Common myeloid progenitor, CD34-positive (primary cell): Measurements from ENCODE around the gene ALDH1A3.

ENCODE experiments used
- CTCF ChIA-PET: fragments of 350-600 bp; sonication (Branson Sonifier 250); formaldehyde crosslinking; loops from one replicate; lab custom pipeline; 2021; ENCODE audit warnings: antibody characterized with exemption; lab: Charles Lee
- POLR2A ChIA-PET: fragments of 350-600 bp; sonication (Branson Sonifier 250); formaldehyde crosslinking; loops from one replicate; lab custom pipeline; 2021; ENCODE audit warnings: antibody characterized with exemption; lab: Charles Lee
- DNase-seq, 3 donors: peaks; one replicate each; pipeline versions ENCODE4 v3.0.0 to v3.0.0-alpha.2; 2013
- H3K27ac ChIP-seq, 2 experiments: 1 replicate in 1 of 2; 2 replicates in 1 of 2; pipeline ENCODE4 v1.7.0; 2013; ENCODE audit warnings: inconsistent platforms in 2 of 2, low read length in 2 of 2, mild to moderate bottlenecking in 2 of 2, low read depth in 1 of 2, moderate library complexity in 1 of 2; ENCODE audit not compliant: severe bottlenecking in 2 of 2, insufficient read depth in 1 of 2, poor library complexity in 1 of 2
- H3K27me3 ChIP-seq, 5 experiments: replicated peaks in 2 of 5; 1 replicate in 3 of 5; 2 replicates in 2 of 5; pipeline versions ENCODE4 v1.6.1 to v1.7.0; 2013; ENCODE audit warnings: low read length in 4 of 5, mild to moderate bottlenecking in 2 of 5, moderate library complexity in 2 of 5, inconsistent platforms in 1 of 5; ENCODE audit not compliant: insufficient read depth in 5 of 5, control insufficient read depth in 4 of 5
- H3K36me3 ChIP-seq, 4 experiments: 1 replicate in 2 of 4; 2 replicates in 2 of 4; pipeline versions ENCODE4 v1.6.1 to v1.7.0; 2013; ENCODE audit warnings: low read length in 3 of 4, control low read depth in 1 of 4, mild to moderate bottlenecking in 1 of 4; ENCODE audit not compliant: control insufficient read depth in 4 of 4, insufficient read depth in 4 of 4
- H3K4me1 ChIP-seq, 4 experiments: 1 replicate in 3 of 4; 2 replicates in 1 of 4; pipeline versions ENCODE4 v1.6.1 to v1.7.1; 2013; ENCODE audit warnings: low read length in 3 of 4, mild to moderate bottlenecking in 3 of 4, control low read depth in 1 of 4, inconsistent platforms in 1 of 4, moderate library complexity in 1 of 4; ENCODE audit not compliant: control insufficient read depth in 4 of 4, insufficient read depth in 4 of 4; ENCODE audit errors: control extremely low read depth in 1 of 4
- H3K4me3 ChIP-seq, 7 experiments: 1 replicate in 4 of 7; 2 replicates in 3 of 7; pipeline versions ENCODE4 v1.5.1 to v1.7.0; 2013; ENCODE audit warnings: mild to moderate bottlenecking in 7 of 7, low read length in 6 of 7, moderate library complexity in 6 of 7, inconsistent platforms in 2 of 7, low read depth in 2 of 7, control low read depth in 1 of 7; ENCODE audit not compliant: insufficient read depth in 4 of 7, control insufficient read depth in 1 of 7; ENCODE audit errors: extremely low read depth in 1 of 7
- H3K9me3 ChIP-seq, 5 experiments: 1 replicate in 4 of 5; 2 replicates in 1 of 5; pipeline versions ENCODE4 v1.6.1 to v1.7.1; 2013; ENCODE audit warnings: low read length in 4 of 5, mild to moderate bottlenecking in 2 of 5, inconsistent platforms in 1 of 5, low read depth in 1 of 5, moderate library complexity in 1 of 5; ENCODE audit not compliant: control insufficient read depth in 4 of 5, insufficient read depth in 2 of 5; ENCODE audit errors: control extremely low read depth in 1 of 5
- WGBS: methylation state at CpG from one replicate; pipeline ENCODE4 v1.1.5; 2013; ENCODE audit not compliant: insufficient coverage; 5-methylcytosine and 5-hydroxymethylcytosine counted together

ALDH1A3 gene

GRCh38 chr15:100858294-100858693 is 21.3 kb upstream of the ALDH1A3 start:
- peaks cover 0 to 6% (median 4%) of the 10 kb centered on the region in 5 experiments for H3K27me3 ChIP-seq
- ChIA-PET POLR2A (no interaction called here), CTCF (interaction anchor here (1.1 to 1.6 kb wide), 3 partner anchors 9 to 12 kb away, joined by 3 to 4 read pairs (median 4); no protein-coding TSS in a partner anchor)
- DNase-seq: no peak
- peaks cover 0 to 4% (median 0%) of the 10 kb centered on the region in 4 experiments for H3K36me3 ChIP-seq
- H3K27ac ChIP-seq: no peak overlapping the region
- no peaks in the 10 kb centered on the region for H3K4me1 ChIP-seq
- no peak overlapping the region for H3K4me3 ChIP-seq
- 90% methylated on average over 2 of the region's 2 CpGs for WGBS
- H3K9me3 ChIP-seq: peaks cover 0 to 10% (median 2%) of the 10 kb centered on the region in 5 experiments

GRCh38 chr15:100859970-100860828 is 19.4 kb upstream of the ALDH1A3 start:
- no peak for DNase-seq
- POLR2A ChIA-PET: no interaction called here

GRCh38 chr15:100860829-100861510 is 18.7 kb upstream of the ALDH1A3 start:
- Histone ChIP-seq H3K9me3 (peaks cover 0 to 10% (median 2%) of the 10 kb centered on the region in 5 experiments), H3K4me1 (no peaks in the 10 kb centered on the region), H3K27me3 (peaks cover 0 to 25% (median 15%) of the 10 kb centered on the region in 5 experiments), H3K27ac (no peak overlapping the region), H3K4me3 (no peak overlapping the region), H3K36me3 (peaks cover 0 to 4% (median 0%) of the 10 kb centered on the region in 4 experiments)
- no peak for DNase-seq
- 76% methylated on average over 11 of the region's 14 CpGs for WGBS
- ChIA-PET CTCF (no interaction called here), POLR2A (interaction anchor here (0.6 kb wide), 1 partner anchor 15 kb away, joined by 4 read pairs; no protein-coding TSS in a partner anchor)

More at GRCh38 chr15:100859970-100860828, 19.4 kb upstream of the ALDH1A3 start:
- CTCF ChIA-PET: interaction anchor here (0.8 kb wide), 1 partner anchor 14 kb away, joined by 3 read pairs; no protein-coding TSS in a partner anchor
- Histone ChIP-seq H3K36me3 (peaks cover 0 to 4% (median 0%) of the 10 kb centered on the region in 4 experiments), H3K27me3 (peaks cover 0 to 21% (median 13%) of the 10 kb centered on the region in 5 experiments), H3K9me3 (peaks cover 0 to 10% (median 2%) of the 10 kb centered on the region in 5 experiments), H3K4me1 (no peaks in the 10 kb centered on the region), H3K27ac (no peak overlapping the region), H3K4me3 (no peak overlapping the region)
- WGBS: 100% methylated on average over 5 of the region's 11 CpGs

- Histone ChIP-seq H3K27me3 (peaks cover 0 to 25% (median 15%) of the 10 kb centered on the region in 5 experiments), H3K4me1 (no peaks in the 10 kb centered on the region), H3K27ac (no peak overlapping the region), H3K4me3 (no peak overlapping the region), H3K36me3 (peaks cover 0 to 4% (median 0%) of the 10 kb centered on the region in 4 experiments), H3K9me3 (peaks cover 0 to 10% (median 2%) of the 10 kb centered on the region in 5 experiments)
- no peak for DNase-seq
- CTCF ChIA-PET: no interaction called here
- POLR2A ChIA-PET: interaction anchor here (0.6 kb wide), 1 partner anchor 16 kb away, joined by 4 read pairs; no protein-coding TSS in a partner anchor
- WGBS: over 99% methylated on average over 15 of the region's 16 CpGs
Observed at GRCh38 chr15:100861511-100861991, 18.1 kb upstream of the ALDH1A3 start.

GRCh38 chr15:100862162-100862561 is 17.5 kb upstream of the ALDH1A3 start:
- H3K27ac ChIP-seq: no peak overlapping the region

GRCh38 chr15:100863075-100863795 is 16.4 kb upstream of the ALDH1A3 start:
- H3K36me3 ChIP-seq: peaks cover 0 to 4% (median 0%) of the 10 kb centered on the region in 4 experiments
- CTCF ChIA-PET: interaction anchor here (1.2 kb wide), 1 partner anchor 8 kb away, joined by 4 read pairs; no protein-coding TSS in a partner anchor
- no peak for DNase-seq
- POLR2A ChIA-PET: no interaction called here
- peaks cover 0 to 10% (median 2%) of the 10 kb centered on the region in 5 experiments for H3K9me3 ChIP-seq
- WGBS: 52% methylated on average over 2 of the region's 7 CpGs
- H3K4me3 ChIP-seq: no peak overlapping the region
- H3K27me3 ChIP-seq: peaks cover 0 to 25% (median 15%) of the 10 kb centered on the region in 5 experiments
- no peak overlapping the region for H3K27ac ChIP-seq
- H3K4me1 ChIP-seq: no peaks in the 10 kb centered on the region

More at GRCh38 chr15:100862162-100862561, 17.5 kb upstream of the ALDH1A3 start:
- peaks cover 0 to 4% (median 0%) of the 10 kb centered on the region in 4 experiments for H3K36me3 ChIP-seq
- peaks cover 0 to 10% (median 2%) of the 10 kb centered on the region in 5 experiments for H3K9me3 ChIP-seq
- no peak for DNase-seq
- POLR2A ChIA-PET: no interaction called here
- H3K4me1 ChIP-seq: no peaks in the 10 kb centered on the region
- peaks cover 0 to 25% (median 15%) of the 10 kb centered on the region in 5 experiments for H3K27me3 ChIP-seq
- CTCF ChIA-PET: interaction anchor here (1.2 kb wide), 1 partner anchor 9 kb away, joined by 4 read pairs; no protein-coding TSS in a partner anchor
- WGBS: 96% methylated on average over 4 of the region's 6 CpGs
- no peak overlapping the region for H3K4me3 ChIP-seq
